LNCAP (cell line): ENCODE data around the gene ZNHIT6.

ENCODE experiments used
- CTCF ChIP-seq: fragments of 450-650 bp; IDR thresholded peaks from 2 replicates; pipeline ENCODE4 v1.5.1; 2017; ENCODE audit warnings: mild to moderate bottlenecking

Gene ZNHIT6

GRCh38 chr1:85661767-85662166 is 46.5 kb downstream of the ZNHIT6 start:
- no peak for TF ChIP-seq CTCF

GRCh38 chr1:85660541-85660940 is 47.7 kb downstream of the ZNHIT6 start:
- no peak for TF ChIP-seq CTCF

- no peak for TF ChIP-seq CTCF
These were observed 49.1 kb downstream of the ZNHIT6 start for GRCh38 chr1:85659174-85659573.

GRCh38 chr1:85656948-85657347 is 51.3 kb downstream of the ZNHIT6 start:
- TF ChIP-seq CTCF, result no peak

- TF ChIP-seq CTCF, result no peak
These were observed 52.0 kb downstream of the ZNHIT6 start for GRCh38 chr1:85656256-85656655.

GRCh38 chr1:85655315-85655714 is 52.9 kb downstream of the ZNHIT6 start:
- TF ChIP-seq CTCF, result no peak

- TF ChIP-seq CTCF, result no peak
These were observed 54.0 kb downstream of the ZNHIT6 start for GRCh38 chr1:85654066-85654782.

- no peak for TF ChIP-seq CTCF
These were observed 55.9 kb downstream of the ZNHIT6 start for GRCh38 chr1:85652327-85652726.
